Ectodermal cell (in vitro differentiated cells): ENCODE measurements around the gene NCSTN.

Experiments
- H3K27ac ChIP-seq: 2 replicates; pipeline ENCODE4 v1.7.0; 2013; ENCODE audit warnings: mild to moderate bottlenecking, low read depth, low read length; ENCODE audit not compliant: insufficient read depth, poor library complexity, severe bottlenecking
- H3K27me3 ChIP-seq: 2 replicates; pipeline ENCODE4 v1.7.0; 2013; ENCODE audit warnings: mild to moderate bottlenecking, low read length; ENCODE audit not compliant: insufficient read depth, control insufficient read depth, poor library complexity, severe bottlenecking
- H3K36me3 ChIP-seq: one replicate; pipeline ENCODE4 v1.7.0; 2013; ENCODE audit warnings: low read length; ENCODE audit not compliant: control insufficient read depth, insufficient read depth
- H3K4me1 ChIP-seq: one replicate; pipeline ENCODE4 v1.7.0; 2013; ENCODE audit warnings: low read length; ENCODE audit not compliant: control insufficient read depth, insufficient read depth
- H3K4me3 ChIP-seq: 2 replicates; pipeline ENCODE4 v1.7.0; 2013; ENCODE audit warnings: low read depth, low read length, control low read depth; ENCODE audit not compliant: insufficient read depth
- H3K9me3 ChIP-seq: 2 replicates; pipeline ENCODE4 v1.7.0; 2013; ENCODE audit warnings: mild to moderate bottlenecking, low read length, moderate library complexity; ENCODE audit not compliant: control insufficient read depth
- WGBS, 2 experiments: methylation state at CpG; one replicate each; pipeline ENCODE4 v1.1.7; 2013; ENCODE audit warnings: missing lambda C conversion rate in 2 of 2; 5-methylcytosine and 5-hydroxymethylcytosine counted together

Gene NCSTN

DNA sequence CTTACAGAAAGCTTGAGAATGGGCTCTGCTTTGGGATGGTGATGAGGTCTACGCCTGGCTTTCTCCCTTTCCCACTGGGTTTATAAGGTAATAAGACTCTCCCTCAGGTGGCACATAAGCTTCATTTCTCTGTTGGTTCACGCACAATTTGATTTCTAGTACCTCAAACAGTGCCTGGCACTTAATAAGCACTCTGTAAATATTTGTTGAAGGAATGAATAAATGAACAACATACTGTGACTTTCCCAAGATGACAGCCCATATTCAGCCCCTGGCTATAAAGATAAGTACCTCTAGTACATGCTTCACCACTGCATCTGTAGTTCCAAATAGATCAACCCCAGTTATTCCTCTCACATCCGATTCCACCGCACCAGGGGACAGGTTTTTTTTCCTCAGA, 17.9 kb upstream of the NCSTN start:
- H3K4me3 ChIP-seq: no peak overlapping the region
- no peak overlapping the region for H3K27ac ChIP-seq
- H3K9me3 ChIP-seq: no peaks in the 10 kb centered on the region
- H3K4me1 ChIP-seq: no peaks in the 10 kb centered on the region
- H3K27me3 ChIP-seq: no peaks in the 10 kb centered on the region
- 93 to 100% methylated on average over 1 to 2 of the region's 4 CpGs for WGBS, 2 experiments
- peaks cover 38% of the 10 kb centered on the region for H3K36me3 ChIP-seq

DNA sequence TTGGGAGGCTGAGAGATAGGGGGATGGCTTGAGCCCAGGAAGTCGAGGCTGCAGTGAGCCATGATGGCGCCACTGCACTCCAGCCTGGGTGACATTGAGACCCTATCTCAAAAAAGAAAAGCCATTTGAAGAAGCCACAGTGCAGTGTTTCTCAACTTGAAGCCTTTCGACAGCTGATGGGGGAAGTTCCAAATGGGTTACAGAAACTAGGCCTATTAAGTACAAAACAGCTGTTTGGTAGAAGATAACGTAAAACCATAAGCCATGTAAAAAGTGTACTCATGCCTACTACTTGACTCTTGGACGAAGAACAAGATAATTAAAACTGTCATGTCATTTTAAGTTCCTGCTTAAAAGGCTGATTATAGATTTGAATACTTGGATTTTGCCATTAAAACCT, 16.8 kb upstream of the NCSTN start:
- H3K9me3 ChIP-seq: no peaks in the 10 kb centered on the region
- no peak overlapping the region for H3K4me3 ChIP-seq
- 94 to 97% methylated on average over 5 of the region's 5 CpGs for WGBS, 2 experiments
- H3K27me3 ChIP-seq: no peaks in the 10 kb centered on the region
- no peak overlapping the region for H3K27ac ChIP-seq
- H3K36me3 ChIP-seq: peaks cover 48% of the 10 kb centered on the region
- no peaks in the 10 kb centered on the region for H3K4me1 ChIP-seq

DNA sequence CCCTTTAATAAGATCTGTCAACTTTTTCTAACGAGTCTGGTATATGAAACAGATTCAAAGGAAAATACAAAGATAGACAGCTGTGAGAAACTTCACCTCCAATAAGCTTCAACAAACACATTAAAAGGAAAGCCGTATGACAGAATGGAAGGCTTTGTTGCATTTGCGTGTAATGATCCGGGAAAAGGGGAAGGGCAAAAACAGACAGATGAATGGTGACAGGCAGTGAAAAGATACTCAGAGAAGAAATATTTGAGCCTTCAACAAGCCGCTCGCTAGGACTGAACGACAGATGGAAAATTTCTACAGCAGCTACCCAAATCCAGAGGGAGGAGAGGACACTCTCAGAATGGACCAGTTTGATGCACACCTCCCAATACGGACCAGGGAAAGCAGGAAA, 15.0 kb upstream of the NCSTN start:
- Histone ChIP-seq H3K36me3 (peaks cover 55% of the 10 kb centered on the region), H3K27me3 (no peaks in the 10 kb centered on the region), H3K9me3 (no peaks in the 10 kb centered on the region), H3K27ac (no peak overlapping the region), H3K4me1 (no peaks in the 10 kb centered on the region), H3K4me3 (no peak overlapping the region)
- 95 to 98% methylated on average over 8 of the region's 8 CpGs for WGBS, 2 experiments

DNA sequence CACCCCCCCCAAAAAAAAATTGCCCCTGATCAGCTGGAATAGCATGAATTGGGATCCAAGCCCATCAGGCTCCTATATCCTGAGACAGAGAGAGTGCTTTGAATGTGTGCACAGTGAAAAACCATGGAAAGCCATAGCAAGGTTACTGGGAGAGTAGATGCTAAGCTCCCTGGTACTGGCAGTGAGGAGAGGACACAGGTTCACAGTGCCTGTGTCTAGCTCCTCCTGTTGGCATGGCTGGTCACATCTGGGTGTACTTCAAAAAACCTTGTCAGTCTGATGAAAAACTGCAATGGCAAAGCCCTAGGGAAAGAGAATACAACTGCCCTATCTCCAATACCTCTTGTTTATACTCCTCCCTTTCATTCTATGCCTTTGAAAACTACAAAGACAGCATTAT, 13.1 kb upstream of the NCSTN start:
- H3K27ac ChIP-seq: no peak overlapping the region
- H3K9me3 ChIP-seq: no peaks in the 10 kb centered on the region
- H3K4me3 ChIP-seq: no peak overlapping the region
- no peaks in the 10 kb centered on the region for H3K27me3 ChIP-seq
- no peaks in the 10 kb centered on the region for H3K4me1 ChIP-seq
- H3K36me3 ChIP-seq: peaks cover 53% of the 10 kb centered on the region

DNA sequence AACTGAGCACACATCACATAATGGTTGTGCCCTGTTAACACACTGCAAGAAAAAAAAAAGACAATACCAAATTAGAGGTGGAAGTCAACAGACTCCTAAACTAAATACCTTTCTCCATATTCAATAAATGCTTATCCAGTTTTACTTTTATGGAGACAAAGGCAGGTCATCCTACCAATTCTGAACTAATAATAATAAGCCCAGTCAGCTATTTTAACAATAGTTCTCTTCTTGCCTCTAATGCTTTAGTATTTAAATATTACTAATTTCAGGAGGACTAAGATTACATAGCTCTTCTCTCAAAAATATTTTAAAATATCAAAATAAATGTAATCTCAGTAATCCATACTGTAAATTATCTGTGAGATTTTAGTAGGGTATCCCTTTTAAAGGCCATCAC, 10.7 kb upstream of the NCSTN start:
- H3K36me3 ChIP-seq: peaks cover 39% of the 10 kb centered on the region
- no peak overlapping the region for H3K27ac ChIP-seq
- no peaks in the 10 kb centered on the region for H3K9me3 ChIP-seq
- H3K27me3 ChIP-seq: no peaks in the 10 kb centered on the region
- H3K4me1 ChIP-seq: no peaks in the 10 kb centered on the region
- H3K4me3 ChIP-seq: no peak overlapping the region

DNA sequence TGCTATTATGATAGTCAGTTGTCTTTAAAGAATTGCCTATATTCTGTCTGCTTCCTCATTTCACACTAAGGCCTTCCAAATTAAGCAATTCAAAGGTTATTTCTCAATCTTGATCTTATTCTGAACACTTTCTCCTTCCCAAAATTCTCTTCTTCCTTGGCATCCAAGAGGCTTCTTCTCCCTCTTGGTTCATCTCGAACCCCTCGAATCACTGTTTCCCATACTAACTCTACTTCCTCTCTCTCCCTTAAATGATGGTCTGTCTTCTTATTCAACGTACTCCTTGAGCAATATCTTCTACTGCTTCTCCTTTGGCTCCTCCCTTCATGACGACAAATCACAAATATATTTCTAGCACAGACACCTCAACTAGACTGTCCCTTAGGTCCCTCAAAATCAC, 4.6 kb upstream of the NCSTN start:
- H3K27me3 ChIP-seq: no peaks in the 10 kb centered on the region
- no peak overlapping the region for H3K27ac ChIP-seq
- no peaks in the 10 kb centered on the region for H3K9me3 ChIP-seq
- no peaks in the 10 kb centered on the region for H3K4me1 ChIP-seq
- H3K36me3 ChIP-seq: peaks cover 18% of the 10 kb centered on the region
- no peak overlapping the region for H3K4me3 ChIP-seq
- 93% methylated on average over 4 of the region's 4 CpGs for WGBS, 2 experiments

DNA sequence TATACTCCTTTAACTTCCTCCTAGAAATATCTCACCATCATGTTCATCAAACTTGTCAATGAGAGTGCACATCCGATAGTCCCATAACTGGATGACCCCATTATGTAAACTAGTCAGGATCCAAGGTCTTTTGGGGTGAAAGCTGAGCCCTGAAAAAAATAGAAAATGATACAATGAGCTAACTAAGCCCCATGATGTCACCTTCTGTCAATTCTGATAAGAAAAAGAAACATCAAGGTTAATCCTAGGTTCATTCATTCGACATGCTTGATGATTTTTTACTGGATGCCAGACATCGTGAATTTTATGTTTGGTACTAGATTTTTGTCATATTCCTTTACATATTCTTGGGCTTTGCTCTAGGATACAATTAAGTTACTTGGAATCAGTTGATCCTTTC, 3.0 kb upstream of the NCSTN start:
- no peak overlapping the region for H3K27ac ChIP-seq
- H3K4me1 ChIP-seq: peaks cover 5% of the 10 kb centered on the region
- 96 to 99% methylated on average over 3 of the region's 3 CpGs for WGBS, 2 experiments
- no peak overlapping the region for H3K4me3 ChIP-seq
- H3K9me3 ChIP-seq: no peaks in the 10 kb centered on the region
- no peaks in the 10 kb centered on the region for H3K27me3 ChIP-seq
- H3K36me3 ChIP-seq: peaks cover 13% of the 10 kb centered on the region

DNA sequence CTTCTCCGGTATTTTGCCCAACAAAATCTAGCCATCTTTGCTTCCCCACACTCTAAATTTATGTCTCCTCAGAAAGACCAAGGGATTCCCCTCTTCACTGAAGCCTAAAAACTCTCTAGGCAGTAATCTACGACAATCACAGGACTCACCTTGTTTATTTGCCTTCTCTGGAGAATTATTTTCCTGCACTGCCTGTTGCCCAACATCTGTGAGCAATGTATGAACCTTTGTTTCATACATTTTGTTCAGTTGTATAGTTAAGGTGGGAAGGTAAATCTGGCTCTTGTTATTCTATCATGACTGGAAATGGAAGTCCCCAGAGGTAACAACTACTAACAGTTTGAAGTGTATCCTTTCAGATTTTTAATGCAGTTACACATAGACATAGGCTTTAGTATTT, 2.3 kb upstream of the NCSTN start:
- WGBS, 2 experiments: 55 to 59% methylated on average over 2 of the region's 2 CpGs
- no peaks in the 10 kb centered on the region for H3K9me3 ChIP-seq
- H3K4me1 ChIP-seq: peaks cover 5% of the 10 kb centered on the region
- peaks cover 13% of the 10 kb centered on the region for H3K36me3 ChIP-seq
- no peak overlapping the region for H3K27ac ChIP-seq
- no peak overlapping the region for H3K4me3 ChIP-seq
- H3K27me3 ChIP-seq: no peaks in the 10 kb centered on the region

DNA sequence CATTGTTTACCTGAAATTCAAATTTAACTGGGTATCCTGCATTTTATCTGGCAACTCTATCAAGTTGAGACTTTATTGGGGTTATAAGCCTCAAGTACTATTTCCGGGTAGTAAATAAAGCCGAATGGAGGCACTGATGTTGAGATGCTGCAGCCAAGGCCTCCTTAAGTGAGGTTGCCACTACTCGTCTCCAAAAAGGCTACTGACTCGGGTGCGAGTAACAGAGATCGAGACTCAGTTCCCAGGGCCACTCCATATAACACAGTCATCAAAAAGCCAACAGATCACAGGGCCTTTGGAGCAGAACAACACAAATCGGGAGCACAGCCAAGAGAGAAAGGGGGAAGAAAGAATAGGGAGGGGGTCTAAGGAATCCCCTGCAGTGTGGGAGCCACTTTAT, 657 bp upstream of the NCSTN start:
- H3K27me3 ChIP-seq: no peaks in the 10 kb centered on the region
- peak overlapping the region; percentile 48 for H3K27ac ChIP-seq
- H3K4me3 ChIP-seq: peak overlapping the region; percentile 89
- no peaks in the 10 kb centered on the region for H3K9me3 ChIP-seq
- WGBS, 2 experiments: 2% methylated on average over 7 of the region's 7 CpGs
- H3K4me1 ChIP-seq: peaks cover 5% of the 10 kb centered on the region
- peaks cover 21% of the 10 kb centered on the region for H3K36me3 ChIP-seq

DNA sequence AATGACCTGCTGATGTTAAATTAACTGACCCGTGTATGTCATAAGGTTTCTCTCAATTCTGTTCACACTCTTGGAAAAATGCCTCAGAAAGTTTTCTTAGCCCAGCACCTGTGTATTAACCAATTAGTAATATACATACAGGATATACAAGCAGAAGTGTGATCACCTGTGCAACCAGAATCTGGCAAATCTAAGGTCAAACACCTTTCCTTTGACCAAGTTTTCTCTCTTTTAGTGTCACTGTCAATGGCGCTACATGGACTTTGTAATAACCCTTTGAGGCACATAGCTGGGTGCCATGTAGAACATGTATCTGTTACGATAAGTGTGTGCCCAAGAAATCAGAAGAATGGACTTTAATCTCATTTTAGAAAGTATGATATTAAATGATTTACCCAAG, 1.1 kb downstream of the NCSTN start:
- Histone ChIP-seq H3K27ac (no peak overlapping the region), H3K36me3 (peaks cover 29% of the 10 kb centered on the region), H3K27me3 (no peaks in the 10 kb centered on the region), H3K4me3 (peak overlapping the region; percentile 89), H3K9me3 (no peaks in the 10 kb centered on the region), H3K4me1 (peaks cover 5% of the 10 kb centered on the region)
- WGBS, 2 experiments: 81 to 88% methylated on average over 2 to 3 of the region's 3 CpGs

DNA sequence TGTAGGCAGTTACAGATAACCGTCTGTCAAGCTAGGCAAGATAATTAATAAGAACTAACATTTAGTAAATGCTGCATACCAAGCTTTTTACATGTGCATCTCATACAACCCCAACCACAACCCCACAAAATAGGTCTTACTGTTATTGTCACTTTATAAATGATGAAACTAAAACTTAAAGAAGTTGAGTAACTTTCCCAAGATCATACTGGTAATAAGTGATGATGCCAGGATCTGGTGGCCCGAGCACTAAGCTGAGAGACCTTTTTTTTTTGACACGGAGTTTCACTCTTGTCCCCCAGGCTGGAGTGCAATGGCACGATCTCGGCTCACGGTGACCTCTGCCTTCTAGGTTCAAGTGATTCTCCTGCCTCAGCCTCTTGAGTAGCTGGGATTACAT, 1.8 kb downstream of the NCSTN start:
- Histone ChIP-seq H3K27me3 (no peaks in the 10 kb centered on the region), H3K4me1 (peaks cover 5% of the 10 kb centered on the region), H3K9me3 (no peaks in the 10 kb centered on the region), H3K27ac (no peak overlapping the region), H3K4me3 (no peak overlapping the region), H3K36me3 (peaks cover 29% of the 10 kb centered on the region)
- WGBS, 2 experiments: 95 to 96% methylated on average over 6 of the region's 6 CpGs
